ENCODE measurements around the gene MTTP. TPM values are rescaled to one million over a fixed set of nuclear protein-coding genes. Genes with fewer than 3 reads are reported as not detected.

MTTP gene
- total RNA-seq, 2 donors from 2014 or later = 1.5 TPM; not detected in 1

DNA sequence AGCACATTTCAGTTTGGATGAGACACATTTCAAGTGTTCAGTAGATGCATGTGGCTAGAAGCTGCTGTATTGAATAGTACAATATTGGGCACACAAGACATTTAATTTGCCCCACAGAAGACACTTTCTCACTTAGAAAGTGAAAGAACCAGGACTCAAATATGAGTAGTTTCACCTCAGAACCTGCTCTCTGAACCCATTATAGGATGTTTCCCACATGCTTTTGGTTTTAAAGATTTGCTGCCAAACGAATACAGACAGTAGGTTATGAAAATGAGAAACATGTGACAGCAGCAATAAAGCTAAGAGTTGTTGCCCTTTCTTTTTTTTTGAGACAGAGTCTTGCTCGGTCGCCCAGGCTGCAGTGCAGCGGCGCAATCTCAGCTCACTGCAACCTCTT lies 50.7 kb downstream of the MTTP start:
- Histone ChIP-seq H3K9me3 (no peaks in the 10 kb centered on the region), H3K4me1 (replicated peaks) (no peaks in the 10 kb centered on the region), H3K27ac (no peak overlapping the region), H3K36me3 (no peaks in the 10 kb centered on the region), H3K4me3 (no peak overlapping the region), H3K27me3 (replicated peaks; ENCODE audit: insufficient read depth) (no peaks in the 10 kb centered on the region)
- WGBS = 82% methylated on average over 5 of the region's 5 CpGs
- no peak for TF ChIP-seq POLR2A (IDR thresholded peaks at IDR 0.05)
- TF ChIP-seq POLR2AphosphoS5 (IDR thresholded peaks at IDR 0.05) = no peak
- TF ChIP-seq, protein P1, sequence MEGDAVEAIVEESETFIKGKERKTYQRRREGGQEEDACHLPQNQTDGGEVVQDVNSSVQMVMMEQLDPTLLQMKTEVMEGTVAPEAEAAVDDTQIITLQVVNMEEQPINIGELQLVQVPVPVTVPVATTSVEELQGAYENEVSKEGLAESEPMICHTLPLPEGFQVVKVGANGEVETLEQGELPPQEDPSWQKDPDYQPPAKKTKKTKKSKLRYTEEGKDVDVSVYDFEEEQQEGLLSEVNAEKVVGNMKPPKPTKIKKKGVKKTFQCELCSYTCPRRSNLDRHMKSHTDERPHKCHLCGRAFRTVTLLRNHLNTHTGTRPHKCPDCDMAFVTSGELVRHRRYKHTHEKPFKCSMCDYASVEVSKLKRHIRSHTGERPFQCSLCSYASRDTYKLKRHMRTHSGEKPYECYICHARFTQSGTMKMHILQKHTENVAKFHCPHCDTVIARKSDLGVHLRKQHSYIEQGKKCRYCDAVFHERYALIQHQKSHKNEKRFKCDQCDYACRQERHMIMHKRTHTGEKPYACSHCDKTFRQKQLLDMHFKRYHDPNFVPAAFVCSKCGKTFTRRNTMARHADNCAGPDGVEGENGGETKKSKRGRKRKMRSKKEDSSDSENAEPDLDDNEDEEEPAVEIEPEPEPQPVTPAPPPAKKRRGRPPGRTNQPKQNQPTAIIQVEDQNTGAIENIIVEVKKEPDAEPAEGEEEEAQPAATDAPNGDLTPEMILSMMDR (IDR thresholded peaks at IDR 0.05) = no peak
- intact Hi-C loops (cut with DNase I) = no loop called here
- DNase-seq (ENCODE audit: low spot score) = no peak

DNA sequence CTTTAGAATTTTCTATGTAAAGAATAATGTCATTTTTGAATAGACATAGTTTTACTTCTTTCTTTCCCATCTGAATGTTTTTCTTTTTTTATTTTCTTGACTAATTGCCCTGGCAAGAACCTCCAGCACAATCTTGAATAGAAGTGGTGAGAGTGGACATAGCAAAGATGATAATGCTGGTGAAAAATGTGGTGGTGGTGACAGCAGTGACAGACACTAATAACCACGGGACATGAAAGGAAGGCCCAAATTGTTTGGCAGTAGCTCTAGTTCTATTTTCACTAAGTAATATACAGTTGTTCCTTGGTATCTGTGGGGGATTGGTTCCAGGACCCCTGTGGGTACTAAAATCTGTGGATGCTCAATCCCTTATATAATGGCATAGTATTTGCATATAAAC lies 53.4 kb downstream of the MTTP start:
- H3K27me3 ChIP-seq (replicated peaks; ENCODE audit: insufficient read depth) = no peaks in the 10 kb centered on the region
- DNase-seq (ENCODE audit: low spot score) = no peak
- no peak overlapping the region for H3K27ac ChIP-seq
- no peaks in the 10 kb centered on the region for H3K9me3 ChIP-seq
- no peaks in the 10 kb centered on the region for H3K4me1 ChIP-seq (replicated peaks)
- H3K36me3 ChIP-seq = no peaks in the 10 kb centered on the region
- intact Hi-C loops (cut with DNase I) = no loop called here
- TF ChIP-seq POLR2A (IDR thresholded peaks at IDR 0.05) (no peak), POLR2AphosphoS5 (IDR thresholded peaks at IDR 0.05) (no peak)
- TF ChIP-seq, protein P1 (IDR thresholded peaks at IDR 0.05) = no peak
- H3K4me3 ChIP-seq = no peak overlapping the region
- 78% methylated on average over 1 of the region's 1 CpG for WGBS

DNA sequence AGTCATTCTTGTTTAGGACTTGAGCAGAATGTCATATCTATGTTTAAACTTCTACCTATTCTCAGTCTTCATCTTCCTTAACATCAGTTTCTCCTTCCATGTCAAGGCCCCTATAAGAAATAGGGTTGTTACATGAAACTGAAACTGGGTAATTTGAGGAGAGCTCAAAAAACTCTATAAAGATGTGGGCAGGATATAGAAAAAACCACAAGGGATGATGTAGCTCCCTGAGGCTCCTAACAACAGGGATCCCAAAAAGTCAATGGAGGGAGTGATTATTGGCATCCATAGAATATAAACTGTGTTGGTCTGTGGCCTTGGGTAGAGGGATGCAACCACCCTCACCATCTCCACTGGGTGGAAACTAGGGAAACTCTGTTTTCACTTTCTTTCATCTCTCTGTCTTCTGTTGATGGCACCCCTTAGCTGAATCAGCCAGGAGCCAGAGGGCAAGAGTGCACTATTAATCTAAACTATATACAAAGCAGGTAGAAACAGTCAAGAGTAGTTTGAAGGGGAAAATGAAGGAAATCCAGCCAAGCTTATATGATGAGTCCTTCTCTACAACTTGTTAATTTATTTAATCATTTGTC lies 55.4 kb downstream of the MTTP start:
- Histone ChIP-seq H3K27ac (no peak overlapping the region), H3K36me3 (no peaks in the 10 kb centered on the region), H3K27me3 (replicated peaks; ENCODE audit: insufficient read depth) (no peaks in the 10 kb centered on the region), H3K4me3 (no peak overlapping the region), H3K4me1 (replicated peaks) (no peaks in the 10 kb centered on the region), H3K9me3 (no peaks in the 10 kb centered on the region)
- no peak for TF ChIP-seq POLR2AphosphoS5 (IDR thresholded peaks at IDR 0.05)
- TF ChIP-seq, protein P1 (IDR thresholded peaks at IDR 0.05) = no peak
- no peak for TF ChIP-seq POLR2A (IDR thresholded peaks at IDR 0.05)
- intact Hi-C loops (cut with DNase I) = no loop called here
- DNase-seq (ENCODE audit: low spot score) = no peak

DNA sequence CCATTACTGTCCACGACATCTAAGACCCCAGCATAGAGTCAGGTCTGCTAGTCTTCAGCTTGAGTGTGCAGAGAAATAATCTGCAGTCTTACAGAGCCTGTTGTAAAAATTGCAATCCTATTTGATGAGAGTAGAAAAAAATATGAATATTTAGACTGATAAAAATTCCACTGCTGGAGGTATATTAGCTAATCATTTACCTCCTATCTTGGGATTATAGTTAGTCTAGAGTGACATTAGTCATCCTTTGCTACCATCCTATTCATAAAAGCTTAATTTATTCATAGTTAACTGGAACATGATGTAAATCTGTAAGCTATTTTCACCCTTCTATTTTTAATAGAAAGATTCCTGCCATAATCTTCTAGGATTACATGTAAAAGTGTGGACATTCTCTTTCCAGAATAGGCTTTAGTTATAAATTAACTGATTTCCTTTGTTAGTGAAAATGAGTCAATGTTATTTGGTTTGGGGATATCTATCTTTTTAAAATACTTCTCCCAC lies 56.3 kb downstream of the MTTP start:
- intact Hi-C loops (cut with DNase I) = no loop called here
- WGBS = 80% methylated on average over 1 of the region's 1 CpG
- no peak overlapping the region for H3K4me3 ChIP-seq
- TF ChIP-seq, protein P1 (IDR thresholded peaks at IDR 0.05) = no peak
- H3K27ac ChIP-seq = no peak overlapping the region
- H3K27me3 ChIP-seq (replicated peaks; ENCODE audit: insufficient read depth) = no peaks in the 10 kb centered on the region
- no peaks in the 10 kb centered on the region for H3K4me1 ChIP-seq (replicated peaks)
- H3K36me3 ChIP-seq = no peaks in the 10 kb centered on the region
- H3K9me3 ChIP-seq = no peaks in the 10 kb centered on the region
- DNase-seq (ENCODE audit: low spot score) = no peak

DNA sequence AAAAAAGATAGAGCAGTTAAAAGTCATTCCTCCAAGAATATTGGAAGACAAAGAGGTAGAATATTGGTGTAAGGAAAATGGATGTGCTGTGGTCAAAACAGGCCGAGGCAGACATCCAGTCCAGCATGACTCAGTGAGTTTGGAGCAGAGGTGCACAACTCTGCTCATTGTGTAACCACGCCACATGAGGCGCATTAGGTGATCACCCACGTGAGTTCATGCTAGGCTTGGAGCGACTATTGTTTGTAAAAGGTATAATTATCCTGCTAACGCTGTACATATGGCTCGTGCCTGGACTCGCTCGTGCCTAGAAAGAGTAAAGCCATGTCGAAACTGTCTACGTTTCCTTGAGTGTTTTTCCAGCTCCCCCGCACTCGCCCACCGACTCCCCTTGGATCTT lies 59.1 kb downstream of the MTTP start:
- H3K4me3 ChIP-seq = no peak overlapping the region
- H3K4me1 ChIP-seq (replicated peaks) = no peaks in the 10 kb centered on the region
- intact Hi-C loops (cut with DNase I) = no loop called here
- no peaks in the 10 kb centered on the region for H3K9me3 ChIP-seq
- TF ChIP-seq POLR2A (IDR thresholded peaks at IDR 0.05) = no peak
- TF ChIP-seq, protein P1 (IDR thresholded peaks at IDR 0.05) = no peak
- TF ChIP-seq POLR2AphosphoS5 (IDR thresholded peaks at IDR 0.05) = no peak
- whole genome bisulfite sequencing = 62% methylated on average over 14 of the region's 14 CpGs
- DNase-seq (ENCODE audit: low spot score) = no peak
- H3K36me3 ChIP-seq = no peaks in the 10 kb centered on the region
- no peaks in the 10 kb centered on the region for H3K27me3 ChIP-seq (replicated peaks; ENCODE audit: insufficient read depth)
- no peak overlapping the region for H3K27ac ChIP-seq
